ENCODE results near the gene SMCR8. TPM values are rescaled to one million over a fixed set of nuclear protein-coding genes. Genes with fewer than 3 reads are reported as not detected.

SMCR8 gene
- total RNA-seq, 2 donors from 2014 or later: 7.9 to 9.1 TPM

DNA sequence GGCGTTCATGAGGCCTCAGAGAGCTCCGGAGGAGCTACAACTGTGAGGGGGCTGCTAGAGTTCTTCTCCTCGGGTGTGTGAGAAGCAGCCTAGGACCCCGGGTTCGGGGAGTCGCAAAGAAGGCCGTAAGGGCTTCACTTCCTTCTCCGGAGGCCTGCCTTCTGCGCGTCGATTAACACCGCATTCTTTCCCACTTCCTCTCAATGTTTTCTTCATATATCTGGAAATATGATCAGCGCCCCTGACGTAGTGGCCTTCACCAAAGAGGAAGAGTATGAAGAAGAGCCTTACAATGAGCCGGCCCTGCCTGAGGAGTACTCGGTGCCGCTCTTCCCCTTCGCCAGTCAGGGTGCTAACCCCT is 449 bp downstream of the SMCR8 start:
- ATAC-seq (no peak), DNase-seq (peak in 1 of 4 donors; percentile 41)
- no peaks in the 10 kb centered on the region for H3K27me3 ChIP-seq
- H3K36me3 ChIP-seq (replicated peaks in 1 of 2; ENCODE audit: insufficient read depth in 1 of 2, low read depth in 2 of 2): no peaks in the 10 kb centered on the region
- TF ChIP-seq, protein P1, sequence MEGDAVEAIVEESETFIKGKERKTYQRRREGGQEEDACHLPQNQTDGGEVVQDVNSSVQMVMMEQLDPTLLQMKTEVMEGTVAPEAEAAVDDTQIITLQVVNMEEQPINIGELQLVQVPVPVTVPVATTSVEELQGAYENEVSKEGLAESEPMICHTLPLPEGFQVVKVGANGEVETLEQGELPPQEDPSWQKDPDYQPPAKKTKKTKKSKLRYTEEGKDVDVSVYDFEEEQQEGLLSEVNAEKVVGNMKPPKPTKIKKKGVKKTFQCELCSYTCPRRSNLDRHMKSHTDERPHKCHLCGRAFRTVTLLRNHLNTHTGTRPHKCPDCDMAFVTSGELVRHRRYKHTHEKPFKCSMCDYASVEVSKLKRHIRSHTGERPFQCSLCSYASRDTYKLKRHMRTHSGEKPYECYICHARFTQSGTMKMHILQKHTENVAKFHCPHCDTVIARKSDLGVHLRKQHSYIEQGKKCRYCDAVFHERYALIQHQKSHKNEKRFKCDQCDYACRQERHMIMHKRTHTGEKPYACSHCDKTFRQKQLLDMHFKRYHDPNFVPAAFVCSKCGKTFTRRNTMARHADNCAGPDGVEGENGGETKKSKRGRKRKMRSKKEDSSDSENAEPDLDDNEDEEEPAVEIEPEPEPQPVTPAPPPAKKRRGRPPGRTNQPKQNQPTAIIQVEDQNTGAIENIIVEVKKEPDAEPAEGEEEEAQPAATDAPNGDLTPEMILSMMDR (IDR thresholded peaks at IDR 0.05): no peak
- TF ChIP-seq POLR2A (IDR thresholded peaks at IDR 0.05): no peak
- peaks cover 77% of the 10 kb centered on the region for H3K4me1 ChIP-seq
- no peaks in the 10 kb centered on the region for H3K9me3 ChIP-seq
- peak overlapping the region; percentile 78 to 79 for H3K4me3 ChIP-seq
- peak overlapping the region; percentile 56 to 92 (median 82) for H3K27ac ChIP-seq
- intact Hi-C loops (cut with DNase I): no loop called here
- 4 to 5% methylated on average over 12 to 18 of the region's 18 CpGs for WGBS, 2 donors

DNA sequence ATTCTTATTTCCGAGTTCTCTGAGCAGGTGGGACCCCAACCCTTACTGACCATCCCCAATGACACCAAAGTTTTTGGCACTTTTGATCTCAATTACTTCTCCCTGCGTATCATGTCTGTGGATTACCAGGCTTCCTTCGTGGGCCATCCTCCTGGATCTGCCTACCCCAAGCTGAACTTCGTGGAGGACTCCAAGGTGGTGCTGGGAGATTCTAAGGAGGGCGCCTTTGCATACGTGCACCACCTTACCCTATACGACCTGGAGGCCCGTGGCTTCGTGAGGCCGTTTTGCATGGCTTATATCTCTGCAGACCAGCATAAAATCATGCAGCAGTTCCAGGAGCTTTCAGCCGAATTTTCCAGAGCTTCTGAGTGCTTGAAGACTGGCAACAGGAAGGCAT is 868 bp downstream of the SMCR8 start:
- DNase-seq: no peak
- intact Hi-C loops (cut with DNase I): no loop called here
- no peak for ATAC-seq
- no peak for TF ChIP-seq POLR2A (IDR thresholded peaks at IDR 0.05)
- TF ChIP-seq, protein P1 (IDR thresholded peaks at IDR 0.05): no peak
- H3K27me3 ChIP-seq: no peaks in the 10 kb centered on the region
- no peaks in the 10 kb centered on the region for H3K36me3 ChIP-seq (replicated peaks in 1 of 2; ENCODE audit: insufficient read depth in 1 of 2, low read depth in 2 of 2)
- H3K27ac ChIP-seq: peak overlapping the region; percentile 56 to 92 (median 82)
- 51 to 62% methylated on average over 11 of the region's 11 CpGs for WGBS, 2 donors
- H3K9me3 ChIP-seq: no peaks in the 10 kb centered on the region
- peaks cover 81% of the 10 kb centered on the region for H3K4me1 ChIP-seq
- peak overlapping the region in 1 of 2 donors; percentile 79 for H3K4me3 ChIP-seq

DNA sequence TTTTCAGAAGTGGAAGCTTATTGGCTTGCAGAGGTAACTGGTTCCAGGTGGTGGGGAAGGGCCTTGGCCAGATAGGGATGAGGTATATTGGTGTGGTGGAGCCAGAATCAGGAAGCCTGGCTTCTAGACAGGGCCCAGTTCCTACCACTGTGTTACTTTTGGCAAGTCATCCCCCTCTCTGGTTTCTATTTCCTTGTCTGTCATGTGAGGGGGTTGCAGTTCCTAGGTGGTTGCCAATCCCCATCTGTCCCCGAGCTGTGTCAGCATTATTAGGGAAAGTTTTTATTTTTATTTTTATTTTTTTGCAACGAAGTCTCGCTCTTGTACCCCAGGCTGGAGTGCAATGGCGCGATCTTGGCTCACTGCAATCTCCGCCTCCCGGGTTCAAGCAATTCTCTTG is 3.0 kb downstream of the SMCR8 start:
- ATAC-seq: no peak
- DNase-seq: no peak
- H3K27ac ChIP-seq: no peak overlapping the region
- no peak for TF ChIP-seq POLR2A (IDR thresholded peaks at IDR 0.05)
- TF ChIP-seq, protein P1 (IDR thresholded peaks at IDR 0.05): no peak
- intact Hi-C loops (cut with DNase I): no loop called here
- H3K9me3 ChIP-seq: no peaks in the 10 kb centered on the region
- peaks cover 0 to 3% of the 10 kb centered on the region in 2 donors for H3K36me3 ChIP-seq (replicated peaks in 1 of 2; ENCODE audit: insufficient read depth in 1 of 2, low read depth in 2 of 2)
- H3K4me3 ChIP-seq: no peak overlapping the region
- H3K4me1 ChIP-seq: peaks cover 65% of the 10 kb centered on the region
- no peaks in the 10 kb centered on the region for H3K27me3 ChIP-seq
- 88 to 96% methylated on average over 7 of the region's 7 CpGs for WGBS, 2 donors

DNA sequence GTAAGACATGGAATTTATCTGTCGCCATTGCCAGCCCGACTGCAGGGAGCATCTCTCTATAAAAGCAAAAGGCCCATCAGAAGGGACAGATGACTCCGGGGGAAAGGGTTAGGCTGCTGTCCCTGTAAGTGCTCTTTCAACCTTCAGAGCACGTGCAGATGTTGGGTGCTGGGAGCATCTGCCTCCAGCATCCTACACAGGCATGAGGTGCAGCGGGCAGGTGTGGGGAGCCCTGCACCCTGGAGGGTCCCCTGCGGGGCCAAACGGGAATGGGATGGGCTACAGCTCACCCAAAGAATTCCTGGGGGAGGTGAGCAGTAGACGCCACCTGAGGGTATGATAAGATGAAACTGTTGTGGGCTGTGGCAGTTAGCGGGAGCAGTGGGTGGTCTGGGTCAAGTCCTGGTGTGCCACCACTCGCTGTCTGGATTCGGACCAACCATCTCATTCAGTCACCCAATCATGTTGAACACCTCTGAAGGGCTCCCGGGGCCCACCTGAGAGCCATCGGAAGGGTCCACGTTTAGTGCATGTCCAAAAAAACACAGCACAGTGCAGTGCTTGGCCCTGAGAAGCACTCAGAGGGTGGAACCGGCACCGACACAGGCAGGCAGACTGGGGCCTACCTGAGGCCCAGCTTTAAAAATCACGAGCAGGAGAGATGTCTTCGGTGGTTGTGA is 3.8 kb downstream of the SMCR8 start:
- no peak for DNase-seq
- H3K4me3 ChIP-seq: no peak overlapping the region
- H3K27ac ChIP-seq: no peak overlapping the region
- 68 to 70% methylated on average over 12 to 18 of the region's 18 CpGs for WGBS, 2 donors
- H3K9me3 ChIP-seq: no peaks in the 10 kb centered on the region
- TF ChIP-seq, protein P1 (IDR thresholded peaks at IDR 0.05): no peak
- no peak for TF ChIP-seq POLR2A (IDR thresholded peaks at IDR 0.05)
- intact Hi-C loops (cut with DNase I): no loop called here
- no peak for ATAC-seq
- peaks cover 0 to 10% of the 10 kb centered on the region in 2 donors for H3K36me3 ChIP-seq (replicated peaks in 1 of 2; ENCODE audit: insufficient read depth in 1 of 2, low read depth in 2 of 2)
- H3K27me3 ChIP-seq: no peaks in the 10 kb centered on the region
- H3K4me1 ChIP-seq: peaks cover 57% of the 10 kb centered on the region

Data from body of pancreas (tissue), 4 donors.